HK-2 (cell line): Measurements from ENCODE around the gene EVX2.
A peak's percentile ranks its signal among the peaks of the same experiment; 100 is the strongest.

ENCODE experiments used
- DNase-seq: peaks from one replicate; pipeline ENCODE4 v3.0.0-alpha.2; 2018; ENCODE audit not compliant: unreplicated experiment

Gene EVX2

GRCh38 chr2:176082824-176083751 is 674 bp downstream of the EVX2 start:
- no peak for DNase-seq

GRCh38 chr2:176082525-176082823 is 1.3 kb downstream of the EVX2 start:
- DNase-seq: no peak

GRCh38 chr2:176081837-176082524 is 1.8 kb downstream of the EVX2 start:
- DNase-seq: no peak

DNA sequence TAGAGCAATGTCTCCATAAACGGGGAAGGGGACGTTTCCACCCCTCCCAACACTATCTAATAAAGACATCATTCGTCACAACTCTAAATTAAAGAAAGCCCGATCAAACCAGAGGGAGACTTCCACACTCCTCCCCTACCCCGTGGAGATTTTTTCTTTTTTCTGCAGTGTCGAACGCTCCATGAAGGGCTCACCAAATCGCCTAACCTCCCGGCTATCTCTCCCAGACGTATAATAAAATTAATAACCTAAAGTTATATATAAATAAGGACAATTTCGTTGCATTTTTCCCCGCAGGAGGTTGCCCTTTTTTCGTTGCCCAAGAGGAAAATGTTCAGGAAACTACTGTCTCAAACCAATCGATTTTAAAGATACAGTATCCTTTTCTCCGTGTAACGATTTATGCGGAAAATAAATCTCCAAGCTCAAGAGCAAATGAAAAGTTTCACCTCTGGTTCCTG is 2.4 kb downstream of the EVX2 start:
- DNase-seq: no peak

GRCh38 chr2:176080540-176081375 is 3.0 kb downstream of the EVX2 start:
- peak; percentile 61 for DNase-seq

DNA sequence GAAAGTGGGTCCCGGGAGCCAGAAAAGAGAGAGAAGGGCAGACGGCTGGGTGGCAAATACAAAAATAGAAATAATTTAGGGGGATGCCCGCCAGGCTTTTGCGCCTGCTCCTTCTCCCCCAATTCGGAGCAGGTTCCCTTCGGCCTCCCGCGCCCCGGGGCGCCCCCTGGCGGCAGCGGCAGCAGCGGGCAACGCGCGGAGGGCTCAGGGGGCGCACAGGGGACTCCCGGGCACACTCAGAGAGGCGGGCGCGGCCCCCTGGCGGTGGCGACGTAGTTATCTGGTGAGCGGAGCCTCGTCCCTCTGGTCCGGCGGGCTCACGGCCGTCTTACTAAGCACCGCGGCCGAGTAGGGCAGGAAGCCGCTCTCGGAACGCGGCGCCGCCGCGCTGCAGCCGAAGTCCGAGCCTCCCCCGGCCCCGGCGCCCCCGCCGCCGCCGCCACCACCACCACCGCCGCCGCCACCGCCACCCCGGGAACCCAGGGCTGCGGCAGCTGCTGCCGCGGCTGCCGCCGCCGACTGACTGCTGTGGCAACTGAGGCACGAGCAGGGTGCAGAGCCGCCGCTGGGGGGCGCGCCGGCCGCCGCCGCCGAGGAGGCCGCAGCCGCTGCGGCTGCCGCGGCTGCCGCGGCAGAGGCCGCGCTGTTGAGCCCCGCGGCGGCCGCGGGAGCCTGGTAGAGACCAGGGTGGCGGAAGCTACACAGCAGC is 3.8 kb downstream of the EVX2 start:
- DNase-seq: peak; percentile 84

GRCh38 chr2:176079285-176079830 is 4.4 kb downstream of the EVX2 start:
- DNase-seq: no peak

DNA sequence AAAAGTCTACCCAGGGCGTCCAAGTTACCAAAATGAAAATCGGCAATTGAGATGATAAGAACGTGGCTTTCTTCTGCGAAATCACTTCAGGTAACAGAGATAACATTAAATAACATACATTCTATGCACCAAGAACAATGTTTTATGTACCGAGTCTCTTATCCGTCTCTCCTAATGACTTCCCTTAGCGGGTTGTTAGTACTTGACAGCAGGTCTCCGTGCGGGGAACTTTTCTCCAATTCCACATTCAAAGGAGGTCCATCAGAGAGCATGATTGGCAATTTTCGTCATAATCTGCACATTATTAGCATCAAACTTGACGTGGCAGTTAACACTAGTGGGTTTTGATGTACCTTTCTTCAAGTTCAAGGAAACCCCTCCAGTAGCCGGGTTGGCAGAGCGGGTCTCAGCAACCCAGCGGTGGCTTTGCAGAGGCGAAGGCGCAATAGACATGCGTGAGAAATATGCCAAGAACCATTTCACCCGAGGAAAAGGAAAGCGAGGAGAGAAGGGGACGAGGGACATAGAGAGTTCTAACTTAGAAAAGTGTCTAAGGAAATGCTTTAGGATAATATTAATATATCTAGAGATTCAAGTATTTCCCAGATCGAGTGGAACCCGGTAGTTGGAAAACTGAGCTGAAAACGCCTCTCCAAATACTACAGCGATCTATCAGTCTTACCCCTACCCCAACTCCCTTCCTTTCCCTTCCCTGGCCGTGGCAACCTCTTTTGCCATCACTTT is 5.0 kb downstream of the EVX2 start:
- no peak for DNase-seq

GRCh38 chr2:176076796-176077195 is 7.0 kb downstream of the EVX2 start:
- no peak for DNase-seq

GRCh38 chr2:176076063-176076462 is 7.7 kb downstream of the EVX2 start:
- no peak for DNase-seq

DNA sequence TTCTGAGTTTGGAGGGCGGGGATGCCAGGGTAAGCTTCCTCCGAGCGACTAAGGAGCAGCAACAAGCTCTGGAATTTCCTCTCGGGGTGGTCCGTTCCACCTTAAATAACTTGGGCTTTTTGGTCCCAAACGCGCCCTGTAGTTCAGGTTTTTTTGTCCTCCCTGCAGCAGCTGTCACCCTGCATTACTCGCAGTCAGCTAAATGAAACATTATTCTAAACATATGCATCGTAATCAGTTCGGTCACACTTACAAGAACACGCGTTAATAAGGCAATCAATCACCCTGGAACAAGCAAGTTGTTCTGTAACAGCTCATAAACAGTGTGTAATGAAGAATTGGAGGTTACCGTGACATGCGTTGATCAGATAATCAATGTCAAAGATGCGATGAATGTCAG is 8.3 kb downstream of the EVX2 start:
- DNase-seq: no peak

GRCh38 chr2:176074919-176075425 is 8.8 kb downstream of the EVX2 start:
- DNase-seq: no peak

DNA sequence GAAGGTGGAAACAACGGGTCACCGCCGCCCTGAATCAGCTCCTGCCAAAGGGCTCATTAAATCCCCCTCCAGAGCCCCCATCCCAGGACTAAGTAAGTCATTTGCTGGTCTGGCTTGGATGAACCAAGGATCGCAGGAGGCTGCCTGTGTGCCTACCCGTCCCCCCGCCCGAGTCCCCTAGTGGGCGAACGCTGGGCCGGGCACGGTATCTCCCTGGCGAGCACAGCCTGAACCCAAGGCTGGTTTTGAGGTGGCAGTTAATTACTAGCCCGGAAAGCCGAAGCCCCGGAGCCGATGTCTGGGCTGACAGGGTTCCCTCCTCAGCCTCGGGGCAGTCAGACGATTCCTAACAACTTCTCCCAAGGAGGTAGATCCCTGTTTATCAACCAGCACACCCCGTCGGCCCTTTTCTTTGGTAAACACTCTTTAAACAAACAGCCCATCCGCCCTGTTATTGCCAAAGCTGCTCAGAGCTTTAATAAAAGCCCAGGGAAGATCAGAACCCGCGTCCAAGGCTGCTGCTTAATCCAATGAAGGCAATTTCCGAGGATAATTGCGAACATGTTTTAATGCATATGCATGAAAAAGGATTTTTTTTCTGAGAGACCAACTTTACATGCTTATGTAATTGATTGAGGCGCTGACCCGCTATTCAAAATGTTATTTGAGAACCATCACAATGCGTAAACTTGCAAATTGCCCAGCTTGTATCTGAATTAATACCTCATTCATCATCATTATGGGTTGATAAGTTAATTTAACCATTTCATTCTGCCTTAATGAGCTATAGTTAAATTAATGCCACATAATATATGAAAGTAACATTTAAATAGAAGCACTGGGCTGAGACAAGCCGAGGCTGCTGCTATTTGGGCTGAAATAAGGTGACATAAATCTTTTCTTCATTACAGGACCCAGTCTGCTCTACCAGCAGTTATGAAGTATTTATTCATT is 10.5 kb downstream of the EVX2 start:
- no peak for DNase-seq

- DNase-seq: no peak
Measured at GRCh38 chr2:176072292-176072669, 11.5 kb downstream of the EVX2 start.

- no peak for DNase-seq
Measured at GRCh38 chr2:176071330-176072291, 12.2 kb downstream of the EVX2 start.

DNA sequence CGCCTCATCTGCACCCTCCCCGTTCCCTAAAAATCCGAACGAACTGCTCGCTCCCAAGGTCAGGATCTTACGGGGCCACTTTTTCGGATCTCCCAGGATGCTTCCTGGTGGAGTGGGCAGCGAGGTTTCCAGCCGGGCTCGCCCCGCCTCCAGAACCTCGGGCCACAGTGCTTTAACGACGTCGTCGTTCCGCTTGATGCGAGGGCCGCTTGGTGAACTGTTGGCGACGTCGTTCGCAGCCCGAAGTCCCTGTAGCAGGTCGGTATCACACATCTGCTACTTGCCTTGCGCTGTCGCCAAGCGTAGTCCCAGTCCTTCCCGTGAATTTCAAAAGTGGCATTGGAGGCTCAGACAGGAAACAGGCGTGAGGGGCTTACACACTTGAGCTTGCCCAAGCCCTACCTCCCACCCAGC is 15.3 kb downstream of the EVX2 start:
- DNase-seq: no peak

DNA sequence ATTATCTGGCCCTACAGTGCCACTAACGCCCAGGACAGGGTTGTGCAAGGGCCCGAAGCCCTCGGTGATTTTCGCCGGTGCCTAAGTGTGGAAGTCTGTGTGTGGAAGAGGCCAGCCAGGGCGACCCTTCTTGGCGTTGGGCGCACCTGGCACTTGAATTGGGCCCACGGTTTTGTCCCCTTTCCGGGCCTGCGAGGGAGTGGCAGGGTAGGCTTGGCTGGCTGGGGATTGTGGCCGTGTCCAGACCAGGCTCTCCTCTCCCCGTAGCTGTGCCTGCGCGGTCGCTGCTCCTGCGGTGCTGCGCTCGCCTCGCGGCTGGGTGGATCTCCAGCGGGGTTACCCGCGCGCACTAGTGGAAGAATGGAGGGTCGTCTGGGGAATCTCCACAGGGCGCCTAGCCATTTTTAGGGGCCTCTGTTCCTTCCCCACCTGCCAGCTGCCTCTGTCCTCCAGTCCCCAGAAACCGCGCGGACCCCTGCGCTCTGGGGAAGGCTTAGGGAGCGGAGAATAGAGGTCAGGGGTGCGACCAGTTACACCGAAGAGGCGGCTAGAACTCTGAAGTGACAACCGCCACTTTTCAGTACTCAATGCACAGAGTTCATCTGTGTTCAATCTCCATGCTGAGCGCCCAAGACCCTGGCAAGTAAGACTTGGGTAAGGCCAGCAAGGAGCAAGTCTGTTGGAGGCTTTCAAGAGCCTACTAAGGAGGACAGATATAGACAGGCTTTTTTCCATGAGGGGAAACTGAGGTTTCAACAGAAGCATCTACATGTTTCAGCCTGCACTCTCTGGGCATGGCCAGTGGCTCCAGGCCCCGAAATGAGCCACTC is 16.0 kb downstream of the EVX2 start:
- DNase-seq: no peak
